Activated T-cell treated with anti-CD3 and anti-CD28 coated beads, Interleukin-2, amount 50 U/mL, for 48 hours (primary cell): ENCODE data around the gene SCN4B.

ENCODE experiments used
- DNase-seq, 2 experiments: peaks; one replicate each; pipeline ENCODE4 v3.0.0-alpha.2; 2020

SCN4B gene

DNA sequence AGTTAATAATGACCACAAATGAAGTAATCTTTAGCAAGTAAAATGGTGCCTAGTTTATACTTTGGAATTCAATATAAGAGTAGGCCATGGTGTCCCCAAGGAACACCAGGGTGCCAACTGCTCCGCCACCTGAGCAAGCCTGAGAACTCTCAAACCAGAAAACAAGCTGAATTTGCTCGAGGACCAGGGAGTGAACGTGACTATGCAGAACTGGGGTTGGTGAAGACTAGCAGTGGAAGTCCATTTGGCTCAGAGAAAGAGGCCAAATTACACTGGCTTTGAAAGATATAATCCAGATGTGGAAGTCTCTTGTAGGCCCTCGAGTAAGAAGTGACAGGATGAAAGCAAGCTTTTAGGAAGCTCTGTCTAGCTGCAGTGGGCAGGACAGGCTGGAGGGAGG, 57.1 kb downstream of the SCN4B start:
- DNase-seq: no peak

DNA sequence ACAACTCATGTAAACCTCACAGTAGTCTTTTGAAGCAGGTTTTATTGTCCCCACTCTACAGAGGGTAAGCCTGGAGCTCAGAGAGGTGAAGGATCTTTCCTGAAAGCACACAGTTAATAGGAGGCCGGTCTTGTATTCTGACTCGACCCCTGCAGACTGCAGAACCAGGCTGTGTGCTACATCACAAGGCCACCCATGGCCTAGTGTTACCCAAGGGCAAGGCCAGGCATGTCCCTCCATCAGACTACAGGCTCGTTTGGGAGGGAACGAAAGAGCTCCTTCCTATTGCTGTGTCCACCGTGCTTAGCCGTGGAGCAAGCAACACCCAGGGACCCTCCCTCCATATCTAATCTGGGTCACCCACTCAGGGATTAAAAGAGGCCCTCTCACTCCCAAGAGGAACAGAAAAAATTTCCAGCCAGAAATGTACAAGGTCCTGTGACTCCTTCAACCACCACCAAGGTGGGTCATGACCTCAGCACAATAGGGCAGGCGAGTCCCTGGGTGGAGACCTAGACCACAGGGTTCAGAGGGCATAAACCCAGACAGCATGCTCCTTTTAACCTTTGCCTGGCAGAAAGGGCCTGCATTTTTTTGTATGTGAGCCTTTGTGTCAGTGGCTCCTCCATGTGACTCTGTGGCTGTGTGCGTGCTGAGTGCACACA, 59.6 kb downstream of the SCN4B start:
- DNase-seq: no peak

DNA sequence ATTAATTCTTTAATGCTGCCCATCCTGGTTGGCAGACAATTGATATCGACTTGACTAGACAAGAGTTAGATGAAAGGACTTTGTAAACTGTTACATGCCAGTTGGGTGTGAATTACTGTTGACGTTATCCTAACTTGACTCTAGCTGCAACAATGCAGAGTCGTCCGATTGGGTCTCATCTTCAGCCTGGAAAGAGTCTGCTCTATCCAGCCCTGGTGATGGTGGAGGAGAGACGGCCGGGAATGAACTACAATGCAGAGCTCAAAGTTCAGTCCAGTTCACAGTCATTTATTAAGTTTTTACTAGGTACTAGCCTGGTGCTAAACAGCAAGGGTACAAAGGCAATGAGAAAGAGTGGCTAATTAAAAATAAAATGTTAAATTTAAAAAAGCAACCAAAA, 60.9 kb downstream of the SCN4B start:
- no peak for DNase-seq

DNA sequence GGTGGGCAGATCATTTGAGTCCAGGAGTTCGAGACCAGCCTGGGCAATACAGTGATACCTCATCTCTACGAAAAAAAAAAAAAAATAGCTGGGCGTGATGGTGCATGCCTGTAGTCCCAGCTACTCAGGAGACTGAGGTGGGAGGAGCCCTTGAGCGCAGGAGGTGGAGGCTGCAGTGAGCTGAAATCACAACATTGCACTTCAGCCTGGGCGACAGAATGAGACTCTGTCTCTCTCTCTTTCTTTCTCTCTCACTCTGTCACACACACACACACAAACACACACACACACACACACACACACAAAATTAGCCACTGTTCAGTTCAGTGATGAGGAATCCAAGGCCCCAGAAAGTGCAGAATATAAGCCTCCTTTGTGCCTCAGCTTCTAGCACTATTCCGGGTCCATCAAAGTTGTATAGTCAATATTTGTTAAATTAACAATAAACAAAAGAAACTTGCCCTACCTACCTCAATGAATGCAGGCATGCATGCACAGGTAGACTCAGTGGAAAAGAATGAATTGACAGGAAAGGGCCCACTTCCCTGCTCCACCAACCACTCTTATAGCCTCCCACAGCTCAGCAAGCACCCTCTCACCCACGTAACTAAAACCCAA, 62.0 kb downstream of the SCN4B start:
- DNase-seq: no peak

DNA sequence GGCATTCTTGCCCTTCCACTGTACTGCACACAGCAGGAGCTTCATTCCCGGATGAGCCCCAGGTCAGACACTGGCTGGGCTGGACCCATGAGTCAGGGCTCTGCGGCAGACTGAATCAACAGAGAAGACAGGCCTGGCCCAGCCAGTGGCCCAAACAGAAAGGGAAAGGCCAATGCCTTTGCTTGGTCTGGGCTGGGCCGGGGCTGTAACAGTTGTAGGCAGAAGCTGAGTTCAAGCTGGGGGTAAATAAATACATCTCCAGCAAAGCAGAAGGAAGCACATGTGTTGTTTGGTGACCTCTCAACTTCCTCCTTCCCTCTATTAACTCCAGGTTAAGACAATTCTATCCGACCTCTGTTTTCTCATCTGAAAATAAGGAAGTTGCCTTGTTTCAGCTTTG, 64.1 kb downstream of the SCN4B start:
- DNase-seq: no peak

DNA sequence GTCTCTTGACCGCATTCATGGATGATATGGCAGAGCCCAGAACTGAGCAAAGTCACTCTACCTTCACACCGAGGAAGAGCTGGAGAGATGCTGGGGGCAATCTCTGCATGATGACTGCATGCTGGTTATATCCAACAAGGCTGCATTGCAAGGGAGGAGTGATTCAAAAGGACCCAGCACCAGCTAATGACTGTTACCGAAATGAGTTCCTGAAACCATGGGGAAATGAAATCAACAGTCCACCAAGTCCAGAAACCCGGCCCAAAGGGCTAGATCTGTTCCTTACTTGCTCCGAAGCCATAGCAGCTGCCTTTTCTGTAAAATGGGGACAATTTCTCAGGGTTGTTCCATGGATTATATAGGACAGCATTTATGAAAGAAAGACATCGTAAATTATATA, 64.7 kb downstream of the SCN4B start:
- DNase-seq: no peak

DNA sequence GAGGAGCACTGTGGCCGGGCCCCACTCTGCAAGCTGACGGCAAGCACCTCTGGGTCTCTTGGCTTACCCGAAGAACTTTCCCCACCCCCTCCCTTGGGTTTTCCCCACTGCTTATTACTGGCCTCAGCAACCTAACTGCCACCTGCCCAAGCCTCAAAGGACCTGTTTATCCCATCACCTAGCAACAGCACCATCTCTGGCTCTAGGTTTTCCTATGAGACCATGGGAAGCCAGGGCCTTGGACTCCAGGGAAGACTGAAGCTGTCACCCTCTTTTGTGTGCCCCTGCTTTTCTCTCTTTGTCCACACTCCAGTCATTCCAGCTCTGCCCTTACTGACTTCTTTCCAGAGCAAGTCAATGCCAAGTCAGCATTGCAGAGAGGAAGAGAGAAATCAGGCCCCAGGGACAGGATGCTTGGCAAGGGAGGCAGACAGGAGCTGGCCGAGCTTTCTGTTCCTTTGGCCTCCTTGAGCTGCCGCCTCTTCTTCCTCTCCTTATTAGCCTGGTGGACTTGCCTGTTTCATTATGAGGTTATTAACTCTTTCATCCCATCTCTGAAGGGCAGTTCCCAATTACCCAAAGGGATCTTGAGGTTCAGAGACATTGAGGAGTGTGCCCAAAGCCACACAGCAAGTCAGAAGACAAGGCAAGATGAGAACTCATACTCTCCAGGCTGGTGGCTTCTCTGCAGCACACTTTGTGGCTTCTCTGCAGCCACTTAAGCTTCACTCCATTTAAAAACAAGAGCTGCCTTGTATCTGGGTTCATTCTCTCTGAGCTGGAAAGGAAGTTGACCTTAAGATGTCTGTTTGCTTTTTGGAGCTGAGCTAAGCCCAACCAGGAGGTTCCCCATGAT, 65.5 kb downstream of the SCN4B start, which contains the start of gene SMIM35:
TSS of gene SMIM35 (minus strand) at position 51 of the 856 bp plus-strand sequence. CDS start 206 bp downstream, outside the sequence.
- DNase-seq: no peak

DNA sequence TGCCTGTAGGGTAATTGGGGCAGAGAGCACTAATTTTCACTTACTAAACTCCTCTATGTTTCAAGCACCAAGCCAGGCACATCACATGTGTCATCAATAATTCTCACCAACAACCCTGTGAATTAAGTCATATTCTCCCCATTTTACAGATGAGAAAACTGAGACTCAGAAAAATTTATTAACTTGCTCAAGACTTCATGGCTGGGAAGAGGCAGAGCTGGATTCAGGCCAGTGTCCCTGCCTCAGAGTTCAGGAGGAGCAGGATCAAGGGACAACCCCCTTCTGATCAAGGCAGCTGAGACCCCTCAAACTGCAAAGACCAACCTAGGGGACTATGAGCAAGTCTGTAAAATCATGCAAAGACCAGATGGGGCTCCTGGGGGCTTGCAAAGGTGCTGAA, 68.0 kb downstream of the SCN4B start:
- DNase-seq: no peak

DNA sequence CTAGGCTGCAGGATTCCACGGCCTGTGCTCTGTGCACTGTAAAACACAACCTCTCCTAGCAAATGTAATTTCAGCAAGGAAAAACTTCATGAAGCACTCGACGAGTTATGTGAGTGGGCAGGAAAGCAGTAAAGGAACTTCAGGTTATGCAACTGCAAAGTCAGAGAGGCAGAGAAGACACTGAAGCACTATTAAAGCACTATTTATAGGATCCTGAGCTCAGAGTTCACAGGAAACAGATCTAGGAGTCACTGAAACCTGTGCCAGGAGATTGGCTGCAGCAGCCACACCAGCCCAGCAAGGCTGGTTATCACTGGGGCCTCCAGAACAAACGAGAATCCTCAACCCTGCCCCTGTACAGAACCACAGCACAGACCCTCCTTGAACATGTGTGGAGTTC, 68.4 kb downstream of the SCN4B start:
- DNase-seq: no peak
